H9 (cell line): ENCODE data around the gene RHOU. TPM values are rescaled to one million over a fixed set of nuclear protein-coding genes. Genes with fewer than 3 reads are reported as not detected.

Source experiments
- DNase-seq: peaks from one replicate; pipeline ENCODE4 v3.0.0-alpha.2; 2017
- H2AFZ ChIP-seq: one replicate; pipeline ENCODE4 v1.6.1; 2013; ENCODE audit warnings: mild to moderate bottlenecking, low read length, control low read depth, moderate library complexity
- H2AK5ac ChIP-seq: 2 replicates; pipeline ENCODE4 v1.6.1; 2013; ENCODE audit warnings: low read length, control low read depth, mixed read lengths; ENCODE audit not compliant: insufficient read length
- H2BK120ac ChIP-seq: one replicate; pipeline ENCODE4 v1.6.1; 2013; ENCODE audit warnings: low read depth, mild to moderate bottlenecking, low read length, control low read depth, inconsistent platforms; ENCODE audit not compliant: poor library complexity, severe bottlenecking
- H2BK12ac ChIP-seq: 2 replicates; pipeline ENCODE4 v1.6.1; 2013; ENCODE audit warnings: low read length, control low read depth, mixed read lengths, low read depth; ENCODE audit not compliant: insufficient read length
- H2BK15ac ChIP-seq: 2 replicates; pipeline ENCODE4 v1.6.1; 2013; ENCODE audit warnings: low read depth, low read length, control low read depth
- H2BK20ac ChIP-seq: one replicate; pipeline ENCODE4 v1.6.1; 2013; ENCODE audit warnings: low read depth, mild to moderate bottlenecking, low read length, control low read depth, inconsistent platforms; ENCODE audit not compliant: poor library complexity, severe bottlenecking
- H2BK5ac ChIP-seq: 2 replicates; pipeline ENCODE4 v1.6.1; 2013; ENCODE audit warnings: low read length, control low read depth, mixed read lengths; ENCODE audit not compliant: insufficient read length
- H3K14ac ChIP-seq: 2 replicates; pipeline ENCODE4 v1.6.1; 2013; ENCODE audit warnings: low read length, control low read depth; ENCODE audit not compliant: insufficient read depth
- H3K18ac ChIP-seq: 2 replicates; pipeline ENCODE4 v1.6.1; 2013; ENCODE audit warnings: low read depth, mild to moderate bottlenecking, mixed read lengths, low read length, control low read depth; ENCODE audit not compliant: insufficient read length
- H3K23ac ChIP-seq: 2 replicates; pipeline ENCODE4 v1.6.1; 2013; ENCODE audit warnings: low read length, control low read depth, mixed read lengths, low read depth; ENCODE audit not compliant: insufficient read length
- H3K23me2 ChIP-seq: 2 replicates; pipeline ENCODE4 v1.6.1; 2013; ENCODE audit warnings: low read depth, mild to moderate bottlenecking, mixed read lengths, low read length, control low read depth; ENCODE audit not compliant: insufficient read length, poor library complexity, severe bottlenecking
- H3K27ac ChIP-seq: 2 replicates; pipeline ENCODE4 v1.5.1; 2013; ENCODE audit warnings: low read length, control low read depth, mixed read lengths, low read depth; ENCODE audit not compliant: insufficient read length
- H3K27me3 ChIP-seq: 2 replicates; pipeline ENCODE4 v1.6.1; 2013; ENCODE audit warnings: low read length, control low read depth, inconsistent platforms; ENCODE audit not compliant: insufficient read depth
- H3K4ac ChIP-seq: 2 replicates; pipeline ENCODE4 v1.6.1; 2013; ENCODE audit warnings: low read depth, mild to moderate bottlenecking, control low read depth, inconsistent platforms, low read length, moderate library complexity
- H3K4me1 ChIP-seq: 2 replicates; pipeline ENCODE4 v1.6.1; 2013; ENCODE audit warnings: low read length, control low read depth, inconsistent platforms; ENCODE audit not compliant: insufficient read depth
- H3K4me2 ChIP-seq: 2 replicates; pipeline ENCODE4 v1.6.1; 2013; ENCODE audit warnings: low read length, control low read depth, mixed read lengths; ENCODE audit not compliant: insufficient read length, insufficient read depth
- H3K56ac ChIP-seq: 2 replicates; pipeline ENCODE4 v1.6.1; 2013; ENCODE audit warnings: low read depth, mild to moderate bottlenecking, mixed read lengths, low read length, control low read depth; ENCODE audit not compliant: insufficient read length
- H3K79me1 ChIP-seq: 2 replicates; pipeline ENCODE4 v1.6.1; 2013; ENCODE audit warnings: low read depth, mild to moderate bottlenecking, moderate library complexity, low read length, control low read depth, inconsistent platforms; ENCODE audit not compliant: insufficient read depth, poor library complexity, severe bottlenecking
- H3K79me2 ChIP-seq: 2 replicates; pipeline ENCODE4 v1.6.1; 2013; ENCODE audit warnings: low read length, control low read depth, inconsistent platforms; ENCODE audit not compliant: insufficient read depth
- H3K9ac ChIP-seq: 2 replicates; pipeline ENCODE4 v1.6.1; 2013; ENCODE audit warnings: low read length, control low read depth, mixed read lengths; ENCODE audit not compliant: insufficient read length; ENCODE audit errors: extremely low read depth
- H3K9me3 ChIP-seq: one replicate; pipeline ENCODE4 v1.6.1; 2013; ENCODE audit warnings: low read depth, low read length, inconsistent platforms; ENCODE audit not compliant: control insufficient read depth
- H3T11ph ChIP-seq: one replicate; pipeline ENCODE4 v1.6.1; 2013; ENCODE audit warnings: mild to moderate bottlenecking, low read length, control low read depth, inconsistent platforms
- H4K20me1 ChIP-seq: one replicate; pipeline ENCODE4 v1.6.1; 2013; ENCODE audit not compliant: control insufficient read depth, insufficient read length, insufficient read depth
- H4K5ac ChIP-seq: 2 replicates; pipeline ENCODE4 v1.6.1; 2013; ENCODE audit warnings: low read depth, mild to moderate bottlenecking, mixed read lengths, low read length, control low read depth; ENCODE audit not compliant: insufficient read length
- H4K8ac ChIP-seq: replicated peaks from 2 replicates; pipeline ENCODE4 v1.6.1; 2013; ENCODE audit warnings: low read length, control low read depth, mixed read lengths, low read depth; ENCODE audit not compliant: insufficient read length
- H4K91ac ChIP-seq: 2 replicates; pipeline ENCODE4 v1.6.1; 2013; ENCODE audit warnings: low read depth, mild to moderate bottlenecking, moderate library complexity, mixed read lengths, low read length, control low read depth; ENCODE audit not compliant: insufficient read length
- H3K27ac Mint-ChIP-seq, 3 experiments: 2 replicates in 2 of 3; 3 replicates in 1 of 3; pipeline ENCODE4 v1.8.0; 2020 to 2021; ENCODE audit warnings: mixed read lengths in 3 of 3, mild to moderate bottlenecking in 1 of 3, moderate library complexity in 1 of 3
- H3K27me3 Mint-ChIP-seq: 2 replicates; pipeline ENCODE4 v1.8.0; 2021; ENCODE audit warnings: low read depth, mild to moderate bottlenecking, moderate library complexity, mixed read lengths
- H3K36me3 Mint-ChIP-seq, 3 experiments: 2 replicates in 2 of 3; 3 replicates in 1 of 3; pipeline ENCODE4 v1.8.0; 2020 to 2021; ENCODE audit warnings: low read depth in 3 of 3, mixed read lengths in 3 of 3; ENCODE audit not compliant: insufficient read depth in 1 of 3
- H3K4me1 Mint-ChIP-seq, 2 experiments: 2 replicates each; pipeline ENCODE4 v1.8.0; 2020; ENCODE audit warnings: mixed read lengths in 2 of 2
- H3K4me3 Mint-ChIP-seq, 2 experiments: 2 replicates in 1 of 2; 3 replicates in 1 of 2; pipeline ENCODE4 v1.8.0; 2020 to 2021; ENCODE audit warnings: mild to moderate bottlenecking in 2 of 2, mixed read lengths in 2 of 2, moderate library complexity in 1 of 2
- H3K9me3 Mint-ChIP-seq, 2 experiments: 2 replicates in 1 of 2; 3 replicates in 1 of 2; pipeline ENCODE4 v1.8.0; 2020; ENCODE audit warnings: mild to moderate bottlenecking in 2 of 2, mixed read lengths in 2 of 2, moderate library complexity in 1 of 2
- CTCF ChIP-seq: fragments of 200-600 bp; sonication (generic); conservative IDR thresholded peaks from 3 replicates; pipeline ENCODE4 v1.8.0; 2021; ENCODE audit warnings: antibody characterized with exemption, mild to moderate bottlenecking
- WGBS: extraction: QIAGEN DNeasy Blood & Tissue Kit; methylation state at CpG from one replicate; pipeline ENCODE4 v1.1.7; 2013; ENCODE audit warnings: missing lambda C conversion rate, low lambda C conversion rate, mixed read lengths; ENCODE audit not compliant: insufficient read length; ENCODE audit errors: extremely low coverage; 5-methylcytosine and 5-hydroxymethylcytosine counted together
- total RNA-seq: library from RNA; stranded (reverse); gene quantifications from 2 replicates; pipeline ENCODE4 v1.2.1, GENCODE V29; 2021

Gene RHOU
- total RNA-seq, 1 experiment from 2014 or later: 3.9 TPM

- Mint-ChIP-seq H3K4me3 (no peak overlapping the region), H3K9me3 (no peaks in the 10 kb centered on the region)
Measured at GRCh38 chr1:228782662-228783417, 47.6 kb downstream of the RHOU start.

More at GRCh38 chr1:228782662-228783417, 47.6 kb downstream of the RHOU start:
- H3K27me3 Mint-ChIP-seq: peaks cover 7% of the 10 kb centered on the region
- Histone ChIP-seq H2BK120ac (no peak overlapping the region), H3K14ac (no peak overlapping the region), H3K23ac (no peak overlapping the region), H4K20me1 (no peaks in the 10 kb centered on the region), H2AFZ (no peak overlapping the region), H3K56ac (no peak overlapping the region), H3K27ac (no peak overlapping the region), H3K9me3 (no peaks in the 10 kb centered on the region), H2BK20ac (no peak overlapping the region), H3K4ac (no peak overlapping the region), H3K4me2 (no peak overlapping the region), H3K9ac (no peak overlapping the region), H2BK15ac (no peak overlapping the region), H4K91ac (no peak overlapping the region), H3K23me2 (no peaks in the 10 kb centered on the region), H2BK5ac (no peak overlapping the region), H3K27me3 (no peaks in the 10 kb centered on the region), H3K4me1 (no peaks in the 10 kb centered on the region), H3K79me2 (no peaks in the 10 kb centered on the region), H3T11ph (no peak overlapping the region), H3K79me1 (no peaks in the 10 kb centered on the region), H2AK5ac (no peak overlapping the region), H2BK12ac (no peak overlapping the region), H4K5ac (peak overlapping the region; percentile 24), H4K8ac (peak overlapping the region; percentile 16), H3K18ac (no peak overlapping the region)
- no peaks in the 10 kb centered on the region; a peak in 1 of 7 replicates for H3K36me3 Mint-ChIP-seq
- no peaks in the 10 kb centered on the region for H3K4me1 Mint-ChIP-seq
- no peak overlapping the region for H3K27ac Mint-ChIP-seq
- no peak for TF ChIP-seq CTCF
- DNase-seq: no peak
- 100% methylated on average over 1 of the region's 5 CpGs for WGBS
